NOMO-1 treated with DMSO at 0.1 percent for 48 hours (cell line): ENCODE measurements around the gene STAG3.
"Not testable (repeated sequence)": the region's sequence is repeated elsewhere in the genome, so short reads cannot be mapped to it uniquely, and the experiment has no call there.

ENCODE experiments used
- DNase-seq: peaks from one replicate; lab custom pipeline; 2025; ENCODE audit not compliant: unreplicated experiment; lab: John Stamatoyannopoulos, UW

Gene STAG3

GRCh38 chr7:100177045-100178001 lies at the start of gene STAG3, which contains the start of gene GPC2:
Gene STAG3 (plus strand): TSS chr7:100177918. CDS start chr7:100180557, 2,639 bp downstream.
Gene GPC2 (minus strand): TSS chr7:100177381. CDS start chr7:100177199, 182 bp downstream.
- peak; percentile 97 for DNase-seq

DNA sequence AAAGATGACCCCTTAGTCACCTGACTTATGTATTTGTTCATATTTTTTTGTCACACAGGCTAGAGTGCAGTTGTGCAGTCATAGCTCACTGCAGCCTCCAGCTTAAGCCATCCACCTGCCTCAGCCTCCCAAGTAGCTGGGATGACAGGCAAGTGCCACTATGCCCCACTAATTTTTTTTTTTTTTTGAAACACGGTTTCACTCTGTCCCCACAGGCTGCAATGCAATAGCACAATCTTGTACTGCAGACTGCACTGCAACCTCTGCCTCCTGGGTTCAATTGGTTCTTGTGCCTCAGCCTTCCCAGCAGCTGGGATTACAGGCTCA lies 49.1 kb upstream of the STAG3 start:
- no peak for DNase-seq

DNA sequence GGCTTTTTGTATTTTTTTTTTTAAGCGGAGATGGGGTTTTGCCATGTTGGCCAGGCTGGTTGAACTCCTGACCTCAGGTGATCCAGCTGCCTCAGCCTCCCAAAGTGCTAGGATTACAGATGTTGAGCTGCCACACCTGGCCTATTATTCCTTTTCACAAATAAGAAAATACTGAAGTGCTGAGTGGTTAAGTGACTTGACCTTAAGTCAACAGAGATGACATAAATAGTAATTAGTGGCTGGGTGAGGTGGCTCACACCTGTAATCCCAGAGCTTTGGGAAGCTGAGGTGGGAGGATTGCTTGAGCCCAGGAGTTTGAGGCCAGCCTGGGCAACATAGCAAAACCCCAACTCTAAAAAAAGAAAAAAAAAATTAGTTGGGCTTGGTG lies 47.5 kb upstream of the STAG3 start:
- not testable (repeated sequence) for DNase-seq

DNA sequence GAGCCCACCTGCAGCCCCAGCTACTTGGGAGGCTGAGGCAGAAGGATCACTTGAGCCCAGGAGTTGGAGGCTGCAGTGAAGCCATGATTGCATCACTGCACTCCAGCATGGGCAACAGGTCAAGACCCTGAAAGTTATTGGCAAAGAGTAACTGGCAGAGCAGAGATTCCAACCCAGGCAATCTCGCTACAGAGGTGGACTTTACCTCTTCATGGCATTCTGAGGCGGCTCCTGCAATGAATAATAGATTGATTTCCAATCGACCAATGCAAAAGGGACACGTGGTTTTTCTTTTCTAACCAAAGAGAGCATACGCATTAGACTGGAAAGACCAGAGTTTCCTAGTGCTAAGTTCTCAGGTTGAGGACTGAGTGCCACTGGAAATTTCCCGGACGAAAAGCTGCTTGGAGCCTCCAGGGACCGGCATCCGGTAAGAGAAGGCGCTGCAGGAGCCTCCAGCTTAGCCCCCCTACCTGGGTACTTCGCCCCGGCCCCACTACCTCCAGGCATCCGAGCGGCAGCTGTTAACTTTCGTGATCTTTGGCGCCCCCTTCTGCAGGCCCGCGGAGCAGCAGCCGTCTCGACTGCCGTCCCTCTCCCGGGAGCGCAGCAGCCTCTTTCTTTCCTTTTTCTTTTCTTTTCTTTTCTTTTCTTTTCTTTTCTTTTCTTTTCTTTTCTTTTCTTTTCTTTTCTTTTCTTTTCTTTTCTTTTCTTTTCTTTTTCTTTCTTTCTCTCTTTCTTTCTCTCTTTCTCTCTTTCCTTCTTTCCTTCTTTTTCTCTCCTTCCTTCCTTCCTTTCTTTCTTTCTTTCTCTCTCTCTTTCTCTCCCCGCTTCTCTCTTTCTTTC lies 46.9 kb upstream of the STAG3 start:
- peak; percentile 69 for DNase-seq

- no peak for DNase-seq
Observed at GRCh38 chr7:100132126-100132525, 45.6 kb upstream of the STAG3 start.

DNA sequence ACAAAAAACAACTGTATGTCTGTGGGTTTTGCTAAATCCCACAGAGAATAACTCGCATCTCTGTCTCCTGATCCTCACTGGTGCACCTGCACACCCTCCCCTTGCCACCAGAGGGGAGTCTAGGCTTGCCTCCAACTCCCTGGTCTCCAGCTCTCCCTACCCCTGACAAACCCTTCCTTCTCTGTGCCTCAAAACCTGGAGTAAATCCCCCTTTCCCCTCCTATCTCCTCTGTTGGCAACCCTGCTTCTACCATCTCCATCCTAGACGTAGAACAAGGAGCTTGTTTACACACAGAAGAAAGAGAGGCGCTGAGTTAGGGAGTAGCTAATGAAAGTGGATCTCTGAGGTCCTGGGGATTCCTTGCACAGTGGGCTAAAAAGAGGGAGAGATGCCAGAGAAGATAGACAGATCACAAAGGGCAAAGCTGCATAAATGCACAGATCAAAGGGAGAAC lies 45.0 kb upstream of the STAG3 start:
- DNase-seq, result peak; percentile 82

- DNase-seq, result no peak
Observed at GRCh38 chr7:100137851-100138760, 39.6 kb upstream of the STAG3 start.

DNA sequence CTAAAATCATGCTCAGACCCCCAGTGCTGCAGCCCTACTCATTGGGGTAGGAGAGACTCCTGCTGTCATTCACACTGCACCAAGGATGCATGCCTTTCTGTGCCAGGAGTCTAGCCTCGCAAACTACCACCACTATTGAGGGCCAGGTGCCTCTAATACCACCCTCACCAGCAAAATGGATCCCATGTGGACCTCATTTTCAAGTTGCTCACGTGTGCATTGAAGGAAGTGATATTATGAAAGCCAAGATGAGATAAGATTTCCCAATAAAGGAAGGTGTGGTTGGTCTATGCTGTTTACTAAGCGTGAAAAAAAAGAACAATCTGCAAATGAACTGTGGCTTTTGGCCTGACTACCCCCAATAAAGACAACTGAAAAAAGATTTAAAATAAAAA lies 36.2 kb upstream of the STAG3 start:
- peak; percentile 94 for DNase-seq

DNA sequence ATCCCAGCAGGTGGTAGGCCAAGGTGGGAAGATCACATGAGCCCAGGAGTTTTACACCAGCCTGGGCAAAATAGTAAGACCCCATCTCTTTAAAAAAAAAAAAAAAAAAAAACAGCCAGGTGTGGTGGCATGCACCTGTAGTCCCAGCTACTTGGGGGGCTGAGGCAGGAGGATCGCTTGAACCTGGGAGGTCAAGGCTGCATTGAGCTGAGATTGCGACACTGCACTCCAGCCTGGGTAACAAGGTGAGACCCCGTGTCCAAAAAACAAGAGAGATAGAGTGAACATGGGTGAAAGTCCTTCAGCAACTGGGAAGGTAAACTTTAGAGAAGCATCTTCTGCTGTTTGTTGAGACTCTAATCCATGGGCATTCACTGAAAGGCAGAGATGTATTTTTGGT lies 35.3 kb upstream of the STAG3 start:
- DNase-seq, result no peak

DNA sequence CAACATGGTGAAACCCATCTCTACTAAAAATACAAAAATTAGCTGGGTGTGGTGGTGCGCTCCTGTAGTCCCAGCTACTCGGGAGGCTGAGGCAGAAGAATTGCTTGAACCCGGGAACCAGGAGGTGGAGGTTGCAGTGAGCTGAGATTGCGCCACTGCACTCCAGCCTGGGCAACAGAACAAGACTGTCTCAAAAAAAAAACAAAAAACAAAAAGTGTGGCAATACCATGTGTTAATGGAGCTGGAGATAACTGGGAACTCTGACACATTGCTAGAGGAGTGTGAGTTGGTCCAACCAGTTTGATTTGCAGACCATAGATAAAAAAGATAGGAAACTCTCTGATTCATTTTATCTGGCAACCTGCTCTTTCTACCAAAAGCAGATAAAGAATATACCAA lies 31.4 kb upstream of the STAG3 start:
- DNase-seq, result not testable (repeated sequence)

DNA sequence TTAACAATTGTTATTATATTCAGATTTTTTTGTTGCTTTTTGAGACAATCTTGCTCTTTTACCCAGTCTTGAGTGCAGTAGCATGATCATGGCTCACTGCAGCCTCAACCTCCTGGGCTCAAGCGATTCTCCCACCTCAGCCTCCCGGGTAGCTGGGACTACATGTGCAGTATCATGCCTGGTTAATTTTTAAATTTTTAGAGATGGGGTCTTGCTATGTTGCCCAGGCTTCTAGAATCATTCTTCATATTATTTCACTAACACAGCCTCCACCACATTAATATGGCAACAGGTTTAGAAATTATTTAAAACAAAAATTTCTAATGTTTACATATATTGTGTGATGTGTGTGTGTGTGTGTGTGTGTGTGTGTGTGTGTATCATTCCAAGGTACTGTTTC lies 30.4 kb upstream of the STAG3 start:
- DNase-seq, result no peak

- no peak for DNase-seq
Observed at GRCh38 chr7:100148225-100148558, 29.5 kb upstream of the STAG3 start.

- DNase-seq, result peak; percentile 100
Observed at GRCh38 chr7:100148559-100149328, 29.0 kb upstream of the STAG3 start, which contains the start of gene LAMTOR4. Gene LAMTOR4 (plus strand): TSS chr7:100148918. CDS start chr7:100148973, 55 bp downstream.

DNA sequence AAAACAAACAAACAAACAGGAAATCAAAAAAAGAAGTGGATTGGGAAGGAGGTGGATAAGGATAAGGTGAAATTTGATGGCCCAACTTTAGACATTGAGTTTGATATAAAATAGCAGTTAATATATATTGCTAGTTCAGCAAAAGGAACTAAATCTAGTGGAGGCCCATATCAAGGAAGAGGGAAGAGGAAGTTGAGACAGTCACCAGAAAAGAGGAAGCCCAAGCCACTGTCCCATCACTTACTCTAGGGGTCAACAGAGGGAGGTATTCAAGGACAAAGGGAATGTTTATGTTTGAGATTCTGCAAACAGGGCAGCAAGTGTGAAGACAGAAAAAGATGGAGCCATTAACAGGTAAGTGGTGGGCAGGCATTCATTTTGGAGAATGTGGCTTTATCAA lies 25.3 kb upstream of the STAG3 start:
- peak; percentile 98 for DNase-seq

DNA sequence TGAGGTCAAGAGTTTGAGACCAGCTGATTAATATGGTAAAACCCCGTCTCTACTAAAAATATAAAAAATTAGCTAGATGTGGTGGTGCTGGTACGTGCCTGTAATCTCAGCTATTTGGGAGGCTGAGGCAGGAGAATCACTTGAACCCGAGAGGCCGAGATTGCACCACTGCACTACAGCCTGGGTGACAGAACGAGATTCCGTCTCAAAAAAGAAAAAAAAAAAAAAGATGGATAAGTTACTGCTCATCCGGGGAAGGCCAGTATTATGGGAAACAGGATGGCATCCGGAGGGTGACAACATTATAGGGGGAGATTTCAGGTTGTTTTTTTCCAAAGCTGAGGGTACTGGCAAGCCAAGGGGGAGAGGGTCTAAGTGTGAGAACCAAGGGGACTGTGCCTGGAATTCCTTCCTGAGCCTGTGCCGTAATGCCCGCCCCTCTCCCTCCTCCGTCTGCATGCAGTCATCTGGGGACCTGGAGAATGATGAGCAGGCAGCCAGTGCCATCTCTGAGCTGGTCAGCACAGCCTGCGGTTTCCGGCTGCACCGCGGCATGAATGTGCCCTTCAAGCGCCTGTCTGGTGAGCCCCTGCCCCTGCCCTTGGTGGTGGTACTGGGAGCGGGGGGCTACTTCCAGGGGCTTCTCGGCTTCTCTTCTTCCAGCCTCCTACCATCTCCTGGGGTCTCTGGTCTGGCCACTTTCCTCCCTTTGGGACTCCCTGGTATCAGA lies 24.6 kb upstream of the STAG3 start:
- no peak for DNase-seq

GRCh38 chr7:100153708-100154535 lies 23.8 kb upstream of the STAG3 start:
- DNase-seq, result no peak

DNA sequence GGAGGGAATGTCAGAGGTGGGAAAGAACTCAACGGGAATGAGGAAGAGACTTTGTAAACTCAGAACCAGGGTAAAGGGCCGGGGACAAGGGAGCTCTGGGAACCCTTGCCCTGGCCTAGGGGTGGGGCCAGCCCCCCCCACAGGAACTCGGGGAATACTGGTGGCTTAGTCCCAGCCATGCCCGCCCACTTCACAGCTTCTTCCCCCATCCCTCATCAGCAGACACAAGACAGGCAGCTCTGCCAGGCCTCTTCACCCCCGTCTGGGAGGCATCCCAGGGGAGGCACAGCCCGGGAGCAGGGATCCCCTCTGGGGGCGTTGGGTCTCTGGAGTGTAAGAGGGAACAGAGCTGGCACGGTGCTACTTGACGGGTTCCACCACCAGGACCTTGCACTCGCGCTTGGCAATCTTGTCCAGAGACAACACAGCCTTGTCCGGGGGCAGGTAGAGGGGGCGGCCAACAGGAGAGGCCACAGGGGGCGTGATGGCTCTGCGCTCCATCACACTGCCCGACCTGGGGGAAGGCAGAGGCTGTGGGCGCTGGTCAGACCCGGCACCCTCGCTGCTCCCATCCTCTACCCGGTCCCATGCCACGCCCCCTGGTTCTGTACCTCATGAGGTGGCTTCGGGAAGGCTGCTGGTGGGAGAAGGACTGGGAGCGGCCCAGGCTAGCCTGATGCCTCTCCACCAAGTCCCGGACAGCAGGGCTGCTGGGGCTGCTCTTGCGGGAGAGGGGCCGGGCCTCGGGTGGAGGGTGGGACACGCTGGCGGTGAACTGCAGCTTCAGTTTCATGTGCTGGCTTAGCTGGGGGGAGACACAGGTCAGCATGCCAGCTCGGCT lies 22.8 kb upstream of the STAG3 start:
- no peak for DNase-seq
